GM21447 (cell line): ENCODE measurements around the gene C11orf52.
A peak's percentile ranks its signal among the peaks of the same experiment; 100 is the strongest.
"Not testable (repeated sequence)": the region's sequence is repeated elsewhere in the genome, so short reads cannot be mapped to it uniquely, and the experiment has no call there.

Experiments
- ATAC-seq: cut with Tn5 transposase; IDR thresholded peaks from one replicate; pipeline ENCODE4 v1.9.1; 2021; ENCODE audit not compliant: unreplicated experiment

The C11orf52 gene

GRCh38 chr11:111918390-111919256, at the start of gene C11orf52:
Gene C11orf52 (plus strand): TSS chr11:111918913. CDS start chr11:111918973, 60 bp downstream.
- no peak for ATAC-seq

- ATAC-seq = no peak
Observed at GRCh38 chr11:111870113-111870512, 48.6 kb upstream of the C11orf52 start.

GRCh38 chr11:111870522-111870885, 48.2 kb upstream of the C11orf52 start:
- ATAC-seq = peak; percentile 10

- ATAC-seq = peak; percentile 87
Observed at GRCh38 chr11:111870886-111871692, 47.6 kb upstream of the C11orf52 start, which contains the start of gene ALG9. Gene ALG9 (minus strand): TSS chr11:111871581. CDS start chr11:111871482, 99 bp downstream.

- ATAC-seq = no peak
Observed at GRCh38 chr11:111871693-111872161, 47.0 kb upstream of the C11orf52 start.

- ATAC-seq = peak; percentile 4
Observed at GRCh38 chr11:111878385-111878848, 40.3 kb upstream of the C11orf52 start.

- peak; percentile 94 for ATAC-seq
Observed at GRCh38 chr11:111878849-111879636, 39.7 kb upstream of the C11orf52 start, which contains the start of the genes CFAP68 and FDXACB1. Gene CFAP68 (plus strand): TSS chr11:111879541. CDS start chr11:111879561, 20 bp downstream. Gene FDXACB1 (minus strand): TSS chr11:111879165. CDS start chr11:111879132, 33 bp downstream.

GRCh38 chr11:111879637-111879960, 39.1 kb upstream of the C11orf52 start:
- peak; percentile 1 for ATAC-seq

- ATAC-seq = no peak
Observed at GRCh38 chr11:111882202-111882601, 36.5 kb upstream of the C11orf52 start.

GRCh38 chr11:111885053-111885452, 33.7 kb upstream of the C11orf52 start:
- ATAC-seq = not testable (repeated sequence)

GRCh38 chr11:111886032-111886431, 32.7 kb upstream of the C11orf52 start:
- ATAC-seq = no peak

GRCh38 chr11:111886844-111887243, 31.9 kb upstream of the C11orf52 start:
- no peak for ATAC-seq

GRCh38 chr11:111905411-111905810, 13.3 kb upstream of the C11orf52 start:
- no peak for ATAC-seq

- ATAC-seq = no peak
Observed at GRCh38 chr11:111906680-111907079, 12.0 kb upstream of the C11orf52 start.

- ATAC-seq = no peak
Observed at GRCh38 chr11:111908639-111909305, 9.9 kb upstream of the C11orf52 start.

GRCh38 chr11:111909378-111909777, 9.3 kb upstream of the C11orf52 start:
- no peak for ATAC-seq

- ATAC-seq = no peak
Observed at GRCh38 chr11:111910676-111911562, 7.8 kb upstream of the C11orf52 start.

- ATAC-seq = no peak
Observed at GRCh38 chr11:111911563-111912401, 6.9 kb upstream of the C11orf52 start, which contains the start of gene CRYAB. Gene CRYAB (minus strand): TSS chr11:111911770. CDS start chr11:111911724, 46 bp downstream.
